HG03432 (cell line): ENCODE measurements around the gene REC114.
"Not testable (repeated sequence)": the region's sequence is repeated elsewhere in the genome, so short reads cannot be mapped to it uniquely, and the experiment has no call there.

Source experiments
- ATAC-seq: cut with Tn5 transposase; IDR thresholded peaks from one replicate; pipeline ENCODE4 v1.9.1; 2021; ENCODE audit warnings: mild to moderate bottlenecking, moderate library complexity; ENCODE audit not compliant: unreplicated experiment

The REC114 gene

GRCh38 chr15:73573037-73573436 is 130.1 kb downstream of the REC114 start:
- ATAC-seq: no peak

GRCh38 chr15:73573572-73573971 is 130.6 kb downstream of the REC114 start:
- no peak for ATAC-seq

GRCh38 chr15:73575636-73576247 is 132.8 kb downstream of the REC114 start:
- ATAC-seq: no peak

- not testable (repeated sequence) for ATAC-seq
Measured at GRCh38 chr15:73577593-73577992, 134.6 kb downstream of the REC114 start.

- ATAC-seq: no peak
Measured at GRCh38 chr15:73578026-73578425, 135.1 kb downstream of the REC114 start.

GRCh38 chr15:73582851-73583379 is 140.0 kb downstream of the REC114 start:
- ATAC-seq: no peak

- no peak for ATAC-seq
Measured at GRCh38 chr15:73583544-73583943, 140.6 kb downstream of the REC114 start.

- ATAC-seq: no peak
Measured at GRCh38 chr15:73584699-73585420, 141.9 kb downstream of the REC114 start.

GRCh38 chr15:73585871-73586654 is 143.1 kb downstream of the REC114 start:
- no peak for ATAC-seq

- no peak for ATAC-seq
Measured at GRCh38 chr15:73589766-73590165, 146.8 kb downstream of the REC114 start.

GRCh38 chr15:73590263-73590662 is 147.3 kb downstream of the REC114 start:
- ATAC-seq: no peak

GRCh38 chr15:73593304-73594074 is 150.5 kb downstream of the REC114 start:
- ATAC-seq: no peak

GRCh38 chr15:73594109-73594508 is 151.1 kb downstream of the REC114 start:
- ATAC-seq: no peak

- ATAC-seq: no peak
Measured at GRCh38 chr15:73596174-73596573, 153.2 kb downstream of the REC114 start.

GRCh38 chr15:73597036-73597638 is 154.2 kb downstream of the REC114 start:
- ATAC-seq: no peak

GRCh38 chr15:73598530-73599160 is 155.7 kb downstream of the REC114 start:
- ATAC-seq: no peak

- ATAC-seq: no peak
Measured at GRCh38 chr15:73599934-73600333, 157.0 kb downstream of the REC114 start.

- no peak for ATAC-seq
Measured at GRCh38 chr15:73600413-73601335, 157.7 kb downstream of the REC114 start.
